HTR-8/SVneo (cell line): Measurements from ENCODE around the gene SIPA1L2.

Source experiments
- DNase-seq: peaks from one replicate; pipeline ENCODE4 v3.0.0; 2011; ENCODE audit warnings: low spot score, mixed read lengths; ENCODE audit not compliant: insufficient read length
- FAIRE-seq: peaks from 2 replicates; lab custom pipeline; 2011; peaks lifted over from hg19 to GRCh38; lab: Jason Lieb, UNC

The SIPA1L2 gene

DNA sequence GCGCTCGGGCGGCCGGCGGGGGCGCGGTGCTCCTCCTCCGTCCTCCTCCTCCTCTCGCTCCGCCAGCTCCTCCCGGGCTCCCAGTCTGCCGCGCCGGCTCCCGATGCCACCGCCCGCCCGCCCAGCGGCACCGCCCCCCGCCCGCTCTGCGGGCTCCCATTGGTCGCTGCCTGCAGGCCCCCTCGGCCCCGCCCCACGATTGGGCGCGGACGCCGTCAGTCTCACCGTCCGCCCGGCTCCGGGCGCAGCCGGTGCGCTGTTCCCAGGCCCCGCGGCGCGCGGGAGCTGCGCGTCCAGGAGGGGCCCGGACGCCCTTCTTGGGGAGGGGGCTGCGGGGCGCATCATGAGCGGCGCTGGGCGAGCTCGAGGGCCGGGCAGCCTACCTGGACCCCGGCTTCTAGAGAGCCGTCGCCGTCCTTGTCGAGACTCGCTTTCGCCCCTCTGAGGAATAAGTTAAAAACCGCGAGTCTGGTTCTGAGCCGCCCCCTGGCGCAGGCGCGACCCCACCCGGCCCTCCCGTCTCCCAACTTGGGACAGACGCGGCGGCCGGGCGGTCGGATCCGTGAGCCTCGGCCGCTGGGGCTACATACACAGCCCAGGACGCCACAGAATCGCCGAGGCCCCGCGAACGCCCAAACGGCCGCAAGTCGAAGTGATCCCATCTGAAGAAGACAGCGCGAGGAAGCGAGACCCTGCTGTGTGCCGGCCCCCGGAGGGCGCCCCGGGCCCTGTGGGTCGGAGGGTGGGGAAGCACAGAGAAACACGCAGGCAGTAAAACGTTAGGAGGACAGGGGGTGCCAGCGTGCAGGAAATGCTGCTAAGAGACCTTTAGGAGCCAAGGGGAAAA, at the start of gene SIPA1L2:
SIPA1L2 (minus strand) TSS at position 87 of the 847 bp plus-strand sequence. CDS start 114,794 bp downstream, outside the sequence.
- peak; percentile 80 for FAIRE-seq

GRCh38 chr1:232678185-232678886, 48.4 kb upstream of the SIPA1L2 start:
- no peak for DNase-seq
- no peak for FAIRE-seq

More for the DNA sequence above, at the start of gene SIPA1L2:
- DNase-seq: peak; percentile 99

GRCh38 chr1:232676307-232676706, 46.4 kb upstream of the SIPA1L2 start:
- DNase-seq: no peak
- FAIRE-seq: no peak

DNA sequence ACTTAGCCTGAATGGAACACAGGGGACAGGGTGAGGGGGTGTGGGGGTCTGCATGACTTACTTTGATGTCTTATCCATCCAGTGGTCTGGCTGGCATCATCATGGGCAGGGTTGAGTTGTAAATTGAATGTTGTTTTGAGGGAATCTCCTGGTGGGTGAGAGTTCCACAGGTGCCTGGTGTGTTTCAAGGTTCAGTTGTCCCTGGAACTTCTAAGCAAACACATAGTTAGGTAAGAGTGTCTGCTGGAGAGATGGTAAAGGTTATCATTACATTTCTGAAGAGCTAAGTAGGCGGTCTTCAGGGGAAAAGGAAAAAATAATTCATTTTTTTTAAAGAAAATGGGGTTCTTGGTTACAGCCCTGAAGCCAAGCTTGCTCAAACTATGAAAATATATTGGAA, 46.0 kb upstream of the SIPA1L2 start:
- FAIRE-seq (no peak), DNase-seq (no peak)

GRCh38 chr1:232675260-232675659, 45.3 kb upstream of the SIPA1L2 start:
- DNase-seq (no peak), FAIRE-seq (no peak)

- DNase-seq (no peak), FAIRE-seq (no peak)
Observed at GRCh38 chr1:232673256-232673655, 43.3 kb upstream of the SIPA1L2 start.

GRCh38 chr1:232669981-232670747, 40.2 kb upstream of the SIPA1L2 start:
- peak; percentile 58 for DNase-seq

GRCh38 chr1:232667778-232668165, 37.8 kb upstream of the SIPA1L2 start:
- FAIRE-seq: no peak
- DNase-seq: no peak

More at GRCh38 chr1:232669981-232670747, 40.2 kb upstream of the SIPA1L2 start:
- FAIRE-seq: peak; percentile 72

- FAIRE-seq (no peak), DNase-seq (no peak)
Observed at GRCh38 chr1:232667094-232667777, 37.3 kb upstream of the SIPA1L2 start.

- DNase-seq (no peak), FAIRE-seq (no peak)
Observed at GRCh38 chr1:232664844-232665777, 35.2 kb upstream of the SIPA1L2 start.

DNA sequence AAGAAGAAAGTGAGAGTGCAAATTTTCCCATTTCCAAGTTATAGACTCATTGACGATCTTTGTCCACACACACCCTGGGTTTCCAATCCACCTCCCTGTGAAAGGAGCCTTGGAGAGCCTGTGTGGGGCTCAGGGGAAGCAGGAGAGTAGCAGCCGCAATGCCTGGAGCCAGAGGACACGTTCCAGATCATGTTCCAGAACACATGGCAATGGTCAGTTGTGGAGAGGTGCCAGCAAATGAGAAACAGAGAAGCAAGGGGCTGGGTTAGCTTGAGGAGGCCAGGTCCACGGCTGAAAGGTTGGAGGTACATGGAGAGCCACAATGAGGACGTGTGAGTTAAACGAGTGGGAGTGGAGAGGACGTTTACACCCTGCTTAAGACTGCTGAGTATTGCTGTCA, 33.0 kb upstream of the SIPA1L2 start:
- DNase-seq (no peak), FAIRE-seq (no peak)

GRCh38 chr1:232658386-232658785, 28.5 kb upstream of the SIPA1L2 start:
- DNase-seq (no peak), FAIRE-seq (no peak)

DNA sequence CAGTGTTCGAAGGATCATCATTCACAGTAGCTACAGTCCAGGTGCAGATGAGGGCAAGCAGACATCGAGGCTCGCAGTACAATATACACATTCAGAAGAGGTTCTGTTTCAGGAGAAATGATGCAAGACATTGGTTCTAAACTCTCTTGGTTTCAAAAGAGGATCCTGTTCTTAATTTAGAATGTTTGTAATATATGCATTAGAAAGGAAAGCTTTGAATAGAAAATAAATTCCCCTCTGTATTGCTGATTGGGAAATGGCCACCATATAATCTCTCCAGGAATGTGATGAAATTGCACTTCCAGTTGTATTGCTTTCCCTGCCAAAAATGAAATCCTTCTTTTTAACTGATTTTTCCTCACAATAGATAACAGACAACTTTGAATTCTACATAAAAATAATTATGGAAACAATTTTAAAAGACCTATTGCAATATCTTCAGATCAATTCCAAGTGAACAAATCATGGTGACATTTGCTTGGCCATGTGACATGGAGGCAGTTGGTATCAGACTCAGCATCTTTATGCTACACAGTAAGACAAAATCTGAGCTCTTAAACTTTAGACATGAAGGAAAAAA, 27.6 kb upstream of the SIPA1L2 start:
- DNase-seq (no peak), FAIRE-seq (no peak)

- FAIRE-seq (no peak), DNase-seq (no peak)
Observed at GRCh38 chr1:232655746-232656085, 25.8 kb upstream of the SIPA1L2 start.

- FAIRE-seq: no peak
- DNase-seq: no peak
Observed at GRCh38 chr1:232655028-232655745, 25.3 kb upstream of the SIPA1L2 start.

GRCh38 chr1:232653789-232654188, 23.9 kb upstream of the SIPA1L2 start:
- DNase-seq: no peak
- FAIRE-seq: no peak

DNA sequence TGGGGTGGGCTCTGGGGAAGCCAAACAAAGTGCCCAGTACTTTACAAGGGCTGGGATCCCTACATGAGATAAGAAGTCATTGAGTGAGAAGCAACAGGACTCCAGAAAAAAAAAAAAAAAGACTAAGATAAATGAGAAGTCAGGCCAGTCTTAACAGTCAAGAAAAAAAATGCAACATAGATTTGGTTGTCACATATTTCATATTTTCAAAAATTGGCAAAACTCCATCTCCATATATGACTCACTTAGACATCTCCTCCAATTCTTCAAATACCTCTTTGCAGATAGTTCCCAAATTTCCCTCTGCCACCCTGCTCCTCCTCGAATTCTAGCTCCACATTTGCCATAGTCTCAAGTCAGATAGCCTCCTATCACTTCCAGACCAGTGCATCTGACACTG, 20.9 kb upstream of the SIPA1L2 start:
- no peak for FAIRE-seq
- no peak for DNase-seq

- FAIRE-seq (no peak), DNase-seq (no peak)
Observed at GRCh38 chr1:232650418-232650817, 20.5 kb upstream of the SIPA1L2 start.
